ENCODE results near the gene EML4. TPM values are rescaled to one million over a fixed set of nuclear protein-coding genes. Genes with fewer than 3 reads are reported as not detected.

The EML4 gene
- total and polyA plus RNA-seq, 9 donors = 11.6 to 46.5 (median 31.5) TPM

DNA sequence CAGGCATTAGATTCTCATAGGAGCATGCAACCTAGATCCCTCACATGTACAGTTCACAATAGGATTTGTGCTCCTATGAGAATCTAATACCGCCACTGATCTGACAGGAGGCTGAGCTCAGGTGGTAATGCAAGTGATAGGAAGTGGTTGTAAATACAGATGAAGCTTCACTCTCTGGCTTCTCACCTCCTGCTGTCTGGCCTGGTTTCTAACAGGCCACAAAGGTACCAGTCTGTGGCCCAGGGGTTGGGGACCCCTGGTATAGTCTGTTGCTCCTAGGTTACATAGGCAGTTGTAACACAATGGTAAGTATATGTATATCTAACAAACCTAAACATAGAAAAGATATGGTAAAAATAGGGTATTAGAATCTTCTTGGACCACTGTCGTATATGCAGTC lies 81.8 kb downstream of the EML4 start:
- Histone ChIP-seq H3K27ac (no peak overlapping the region), H3K27me3 (no peaks in the 10 kb centered on the region), H3K9me3 (no peaks in the 10 kb centered on the region), H3K4me1 (ENCODE audit: insufficient read depth) (no peaks in the 10 kb centered on the region), H3K36me3 (no peaks in the 10 kb centered on the region), H3K4me3 (no peak overlapping the region)
- DNase-seq = no peak
- WGBS, 3 donors = 96 to 99% (median 99%) methylated on average over 2 of the region's 2 CpGs
- intact Hi-C loops (cut with DNase I) = no loop called here
- TF ChIP-seq POLR2A (IDR thresholded peaks at IDR 0.05) = no peak
- no peak for TF ChIP-seq EP300 (IDR thresholded peaks at IDR 0.05)
- TF ChIP-seq, protein P1, sequence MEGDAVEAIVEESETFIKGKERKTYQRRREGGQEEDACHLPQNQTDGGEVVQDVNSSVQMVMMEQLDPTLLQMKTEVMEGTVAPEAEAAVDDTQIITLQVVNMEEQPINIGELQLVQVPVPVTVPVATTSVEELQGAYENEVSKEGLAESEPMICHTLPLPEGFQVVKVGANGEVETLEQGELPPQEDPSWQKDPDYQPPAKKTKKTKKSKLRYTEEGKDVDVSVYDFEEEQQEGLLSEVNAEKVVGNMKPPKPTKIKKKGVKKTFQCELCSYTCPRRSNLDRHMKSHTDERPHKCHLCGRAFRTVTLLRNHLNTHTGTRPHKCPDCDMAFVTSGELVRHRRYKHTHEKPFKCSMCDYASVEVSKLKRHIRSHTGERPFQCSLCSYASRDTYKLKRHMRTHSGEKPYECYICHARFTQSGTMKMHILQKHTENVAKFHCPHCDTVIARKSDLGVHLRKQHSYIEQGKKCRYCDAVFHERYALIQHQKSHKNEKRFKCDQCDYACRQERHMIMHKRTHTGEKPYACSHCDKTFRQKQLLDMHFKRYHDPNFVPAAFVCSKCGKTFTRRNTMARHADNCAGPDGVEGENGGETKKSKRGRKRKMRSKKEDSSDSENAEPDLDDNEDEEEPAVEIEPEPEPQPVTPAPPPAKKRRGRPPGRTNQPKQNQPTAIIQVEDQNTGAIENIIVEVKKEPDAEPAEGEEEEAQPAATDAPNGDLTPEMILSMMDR (IDR thresholded peaks at IDR 0.05) = no peak

DNA sequence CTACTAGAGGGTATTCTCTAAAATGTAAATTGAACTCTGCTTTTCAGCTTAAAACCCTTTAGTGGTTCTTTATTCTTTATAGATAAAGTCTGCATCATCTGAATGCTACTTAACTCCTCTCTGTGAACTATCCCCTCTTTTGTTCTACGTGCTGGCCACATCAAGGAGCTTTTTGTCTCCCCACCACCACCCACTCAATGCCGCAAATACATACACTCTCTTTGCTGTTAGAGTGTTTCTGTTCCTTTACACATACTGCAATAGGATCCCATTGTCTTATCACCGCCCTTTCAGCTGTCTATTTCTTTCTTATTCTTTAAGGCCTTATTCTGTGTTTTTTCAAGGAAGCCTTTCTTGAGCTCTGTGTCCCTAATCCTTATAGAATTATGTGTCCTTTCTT lies 83.3 kb downstream of the EML4 start:
- Histone ChIP-seq H3K4me1 (ENCODE audit: insufficient read depth) (no peaks in the 10 kb centered on the region), H3K27ac (no peak overlapping the region), H3K36me3 (no peaks in the 10 kb centered on the region), H3K27me3 (no peaks in the 10 kb centered on the region), H3K9me3 (no peaks in the 10 kb centered on the region), H3K4me3 (no peak overlapping the region)
- WGBS, 3 donors = 95 to 97% (median 96%) methylated on average over 3 of the region's 3 CpGs
- TF ChIP-seq EP300 (IDR thresholded peaks at IDR 0.05) = no peak
- TF ChIP-seq, protein P1 (IDR thresholded peaks at IDR 0.05) = no peak
- no peak for TF ChIP-seq POLR2A (IDR thresholded peaks at IDR 0.05)
- intact Hi-C loops (cut with DNase I) = no loop called here
- no peak for DNase-seq

DNA sequence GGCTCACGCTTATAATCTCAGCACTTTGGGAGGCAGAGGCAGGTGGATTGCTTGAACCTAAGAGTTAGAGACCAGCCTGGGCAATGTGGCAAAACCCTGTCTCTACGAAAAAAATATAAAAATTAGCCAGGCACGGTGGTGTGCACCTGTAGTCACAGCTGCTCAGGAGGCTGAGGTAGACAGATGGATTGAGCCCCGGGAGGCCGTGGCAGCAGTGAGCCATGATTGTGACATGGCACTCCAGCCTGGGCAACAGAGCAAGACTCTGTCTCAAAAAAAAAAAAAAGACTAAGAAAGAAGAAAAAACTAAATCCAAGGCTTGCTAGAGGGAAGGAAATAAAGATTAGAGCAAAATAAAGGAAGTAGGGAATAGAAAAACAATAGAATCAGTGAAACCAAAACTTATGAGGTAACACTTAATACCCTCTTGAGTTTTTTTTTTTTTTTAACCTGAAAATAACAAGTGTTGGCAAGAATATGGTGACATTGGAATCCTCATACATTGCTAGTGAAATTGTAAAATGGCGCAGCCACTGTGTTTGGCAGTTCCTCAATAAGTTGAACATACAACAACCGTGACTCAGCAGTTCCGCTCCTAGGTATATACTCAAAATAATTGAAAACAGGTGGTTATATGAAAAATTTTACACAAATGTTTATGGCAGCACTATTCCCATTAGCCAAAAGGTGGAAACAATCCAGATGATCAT lies 85.2 kb downstream of the EML4 start:
- Histone ChIP-seq H3K27ac (no peak overlapping the region), H3K36me3 (no peaks in the 10 kb centered on the region), H3K27me3 (no peaks in the 10 kb centered on the region), H3K4me3 (no peak overlapping the region), H3K9me3 (no peaks in the 10 kb centered on the region), H3K4me1 (ENCODE audit: insufficient read depth) (no peaks in the 10 kb centered on the region)
- DNase-seq = no peak
- intact Hi-C loops (cut with DNase I) = no loop called here
- WGBS, 3 donors = 98 to 99% (median 98%) methylated on average over 8 of the region's 8 CpGs
- TF ChIP-seq POLR2A (IDR thresholded peaks at IDR 0.05) = no peak
- no peak for TF ChIP-seq EP300 (IDR thresholded peaks at IDR 0.05)
- TF ChIP-seq, protein P1 (IDR thresholded peaks at IDR 0.05) = no peak

DNA sequence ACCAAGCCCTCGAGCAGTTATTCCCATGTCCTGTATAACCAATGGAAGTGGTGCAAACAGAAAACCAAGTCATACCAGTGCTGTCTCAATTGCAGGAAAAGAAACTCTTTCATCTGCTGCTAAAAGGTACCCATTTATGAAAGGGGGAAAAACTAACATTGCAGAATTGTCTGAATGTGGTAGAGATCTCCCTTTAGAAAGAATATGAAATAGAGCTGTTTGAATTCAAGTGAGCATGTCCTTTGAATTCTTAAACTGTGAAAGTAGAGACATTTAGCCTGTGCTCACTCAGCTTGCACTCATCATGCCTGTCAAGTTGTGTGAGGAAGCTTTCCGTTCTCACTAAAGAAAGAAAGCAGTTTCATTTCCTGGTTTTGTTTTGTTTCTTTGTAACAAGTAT lies 87.4 kb downstream of the EML4 start:
- Histone ChIP-seq H3K27me3 (no peaks in the 10 kb centered on the region), H3K4me3 (no peak overlapping the region), H3K4me1 (ENCODE audit: insufficient read depth) (no peaks in the 10 kb centered on the region), H3K27ac (no peak overlapping the region), H3K9me3 (no peaks in the 10 kb centered on the region), H3K36me3 (no peaks in the 10 kb centered on the region)
- intact Hi-C loops (cut with DNase I) = no loop called here
- whole genome bisulfite sequencing, 3 donors = 60 to 67% (median 66%) methylated on average over 2 of the region's 2 CpGs
- DNase-seq = no peak
- TF ChIP-seq POLR2A (IDR thresholded peaks at IDR 0.05) (no peak), EP300 (IDR thresholded peaks at IDR 0.05) (no peak)
- TF ChIP-seq, protein P1 (IDR thresholded peaks at IDR 0.05) = no peak

Data from ovary (tissue), 9 donors.